SK-N-SH (cell line): ENCODE results near the gene EFCAB13. TPM values are rescaled to one million over a fixed set of nuclear protein-coding genes. Genes with fewer than 3 reads are reported as not detected.

ENCODE experiments used
- CTCF ChIA-PET: fragments of 300-600, 350-600 bp; formaldehyde crosslinking; extraction: SDS; loops from one replicate; lab custom pipeline; 2021; lab: Yijun Ruan, JAX
- POLR2A ChIA-PET: fragments of 350-600 bp; sonication (Branson Sonifier 250); formaldehyde crosslinking; extraction: SDS; loops from one replicate; lab custom pipeline; 2020; ENCODE audit warnings: antibody characterized with exemption, inconsistent platforms; lab: Yijun Ruan, JAX
- DNase-seq: peaks from one replicate; pipeline ENCODE4 v3.0.0; 2012
- H2AFZ ChIP-seq: fragments of 200-600 bp; sonication (generic); 2 replicates; pipeline ENCODE4 v1.8.1; 2016; ENCODE audit warnings: antibody characterized with exemption, mild to moderate bottlenecking, low read depth
- H3F3A ChIP-seq: fragments of 200-600 bp; sonication (generic); replicated peaks from 2 replicates; pipeline ENCODE3; 2016; ENCODE audit warnings: antibody characterized with exemption, mild to moderate bottlenecking; ENCODE audit not compliant: insufficient read depth
- H3K27ac ChIP-seq, 2 experiments: fragments of 200-500 bp in 1 of 2; fragments of 200-600 bp in 1 of 2; sonication (Bioruptor generic) in 1 of 2; sonication (generic), shearing (Covaris generic) in 1 of 2; 2 replicates each; pipeline versions ENCODE4 v1.5.1 to v1.6.1; 2014 to 2016; ENCODE audit warnings: low read depth in 2 of 2, inconsistent platforms in 1 of 2, low read length in 1 of 2, mild to moderate bottlenecking in 1 of 2, mixed read lengths in 1 of 2
- H3K27me3 ChIP-seq: fragments of 200-600 bp; sonication (generic), shearing (Covaris generic); 2 replicates; pipeline ENCODE4 v1.6.1; 2016; ENCODE audit warnings: mixed run types; ENCODE audit not compliant: insufficient read depth
- H3K36me3 ChIP-seq, 2 experiments: fragments of 200-500 bp in 1 of 2; fragments of 200-600 bp in 1 of 2; sonication (Bioruptor generic) in 1 of 2; sonication (generic) in 1 of 2; replicated peaks in 1 of 2; 2 replicates each; pipeline versions ENCODE3 to v1.5.1; 2014 to 2016; ENCODE audit warnings: low read length in 1 of 2, mild to moderate bottlenecking in 1 of 2; ENCODE audit not compliant: insufficient read depth in 2 of 2, control insufficient read depth in 1 of 2
- H3K4me1 ChIP-seq, 2 experiments: fragments of 200-500 bp in 1 of 2; fragments of 200-600 bp in 1 of 2; sonication (Bioruptor generic) in 1 of 2; sonication (generic), shearing (Covaris generic) in 1 of 2; 2 replicates each; pipeline versions ENCODE4 v1.5.1 to v1.6.1; 2014 to 2016; ENCODE audit warnings: low read depth in 1 of 2, low read length in 1 of 2, mixed run types in 1 of 2; ENCODE audit not compliant: insufficient read depth in 2 of 2, control insufficient read depth in 1 of 2
- H3K4me2 ChIP-seq: fragments of 200-600 bp; sonication (generic), shearing (Covaris generic); 2 replicates; pipeline ENCODE4 v1.6.1; 2017; ENCODE audit warnings: mixed run types
- H3K4me3 ChIP-seq, 2 experiments: fragments of 200-500 bp in 1 of 2; fragments of 200-600 bp in 1 of 2; sonication (Bioruptor generic) in 1 of 2; sonication (generic), shearing (Covaris generic) in 1 of 2; 2 replicates each; pipeline versions ENCODE4 v1.5.1 to v1.8.1; 2014 to 2016; ENCODE audit warnings: low read depth in 2 of 2, inconsistent platforms in 1 of 2, low read length in 1 of 2, mild to moderate bottlenecking in 1 of 2, mixed read lengths in 1 of 2, moderate library complexity in 1 of 2
- H3K79me2 ChIP-seq: fragments of 200-600 bp; sonication (generic); 2 replicates; pipeline ENCODE4 v1.8.1; 2017; ENCODE audit warnings: mild to moderate bottlenecking; ENCODE audit not compliant: insufficient read depth
- H3K9ac ChIP-seq: fragments of 200-600 bp; sonication (generic); 2 replicates; pipeline ENCODE4 v1.6.1; 2017; ENCODE audit warnings: mixed run types
- H3K9me2 ChIP-seq: fragments of 200-600 bp; sonication (generic); 2 replicates; pipeline ENCODE4 v1.6.1; 2017; ENCODE audit warnings: mixed run types
- H3K9me3 ChIP-seq: fragments of 200-600 bp; sonication (generic); 2 replicates; pipeline ENCODE4 v1.6.1; 2017; ENCODE audit warnings: mixed run types, mild to moderate bottlenecking, moderate library complexity
- H4K20me1 ChIP-seq: fragments of 200-600 bp; sonication (generic); 2 replicates; pipeline ENCODE4 v1.6.1; 2017; ENCODE audit warnings: mild to moderate bottlenecking, mixed run types; ENCODE audit not compliant: insufficient read depth
- CHD2 ChIP-seq: fragments of 150-350 bp; IDR thresholded peaks from 2 replicates; pipeline ENCODE4 v1.6.1; 2018; ENCODE audit warnings: low read length; ENCODE audit not compliant: partially characterized antibody
- CTCF ChIP-seq: fragments of 200-600 bp; sonication (generic); IDR thresholded peaks from 2 replicates; pipeline ENCODE4 v1.6.1; 2017; ENCODE audit warnings: antibody characterized with exemption, mild to moderate bottlenecking, moderate library complexity
- ELF1 ChIP-seq: IDR thresholded peaks from 2 replicates; pipeline ENCODE4 v1.4.0; 2012
- EP300 ChIP-seq, 2 experiments: IDR thresholded peaks; 2 replicates each; pipeline versions ENCODE4 v1.4.0 to v1.6.1; 2012; ENCODE audit warnings: borderline replicate concordance in 1 of 2, low read depth in 1 of 2, low read length in 1 of 2
- EZH2phosphoT487 ChIP-seq: fragments of 200-600 bp; sonication (generic); IDR thresholded peaks from 2 replicates; pipeline ENCODE4 v1.6.1; 2017; ENCODE audit warnings: low read depth, mixed run types, mild to moderate bottlenecking, antibody characterized with exemption, moderate library complexity, borderline replicate concordance
- FOSL2 ChIP-seq: IDR thresholded peaks from 2 replicates; pipeline ENCODE4 v1.4.0; 2012; ENCODE audit warnings: low read depth, mild to moderate bottlenecking, moderate library complexity, borderline replicate concordance
- FOXM1 ChIP-seq: IDR thresholded peaks from 2 replicates; pipeline ENCODE4 v1.4.0; 2012; ENCODE audit warnings: low read depth, mild to moderate bottlenecking
- GABPA ChIP-seq: IDR thresholded peaks from 2 replicates; pipeline ENCODE4 v1.4.0; 2012; ENCODE audit warnings: low read depth, mild to moderate bottlenecking
- MEF2A ChIP-seq: IDR thresholded peaks from 2 replicates; pipeline ENCODE4 v1.4.0; 2012; ENCODE audit warnings: low read depth, borderline replicate concordance
- MXI1 ChIP-seq: IDR thresholded peaks from 2 replicates; pipeline ENCODE4 v1.6.1; 2012; ENCODE audit warnings: mild to moderate bottlenecking, low read depth, low read length, improper control_type of control experiment
- NFIC ChIP-seq: IDR thresholded peaks from 2 replicates; pipeline ENCODE4 v1.4.0; 2012; ENCODE audit warnings: borderline replicate concordance
- NRF1 ChIP-seq: IDR thresholded peaks from 2 replicates; pipeline ENCODE4 v1.6.1; 2012; ENCODE audit warnings: low read depth, mild to moderate bottlenecking, low read length
- RAD21 ChIP-seq: IDR thresholded peaks from 2 replicates; pipeline ENCODE4 v1.6.1; 2012; ENCODE audit warnings: mild to moderate bottlenecking, low read length
- RCOR1 ChIP-seq: fragments of 150-350 bp; IDR thresholded peaks from 2 replicates; pipeline ENCODE4 v1.6.1; 2017; ENCODE audit warnings: antibody characterized with exemption, low read length
- RFX5 ChIP-seq: IDR thresholded peaks from 2 replicates; pipeline ENCODE4 v1.6.1; 2012; ENCODE audit warnings: mild to moderate bottlenecking, improper control_type of control experiment, low read length
- RXRA ChIP-seq: IDR thresholded peaks from 2 replicates; pipeline ENCODE4 v1.4.0; 2012; ENCODE audit warnings: low read depth, mild to moderate bottlenecking, borderline replicate concordance
- SIN3A ChIP-seq: IDR thresholded peaks from 2 replicates; pipeline ENCODE4 v1.6.1; 2012; ENCODE audit warnings: low read depth, mild to moderate bottlenecking, low read length, moderate library complexity, borderline replicate concordance
- SMC3 ChIP-seq: IDR thresholded peaks from 2 replicates; pipeline ENCODE4 v1.6.1; 2012; ENCODE audit warnings: low read depth, low read length, improper control_type of control experiment
- TAF1 ChIP-seq: IDR thresholded peaks from 2 replicates; pipeline ENCODE4 v1.6.1; 2012; ENCODE audit warnings: low read depth, mild to moderate bottlenecking, low read length, moderate library complexity, borderline replicate concordance
- TCF12 ChIP-seq: IDR thresholded peaks from 2 replicates; pipeline ENCODE4 v1.4.0; 2012
- TEAD4 ChIP-seq: IDR thresholded peaks from 2 replicates; pipeline ENCODE4 v1.4.0; 2012; ENCODE audit warnings: mild to moderate bottlenecking, borderline replicate concordance; ENCODE audit not compliant: insufficient read depth
- USF1 ChIP-seq: IDR thresholded peaks from 2 replicates; pipeline ENCODE4 v1.4.0; 2012; ENCODE audit warnings: low read depth, borderline replicate concordance
- WGBS: methylation state at CpG from one replicate; pipeline ENCODE4 v1.1.6; 2017; ENCODE audit warnings: low lambda C conversion rate; 5-methylcytosine and 5-hydroxymethylcytosine counted together
- polyA plus RNA-seq, 3 experiments: library from polyadenylated mRNA; depleted of rRNA; stranded (reverse); fragments of >200 nt; gene quantifications; 2 replicates each; pipeline ENCODE4 v1.2.3, GENCODE V29; 2012

Gene EFCAB13
- polyA plus RNA-seq, 1 of the 3 experiments (the other 2 are of a cell fraction): 0.16 TPM

- TF ChIP-seq MXI1 (no peak), NRF1 (no peak), MEF2A (no peak), FOXM1 (no peak), USF1 (no peak), GABPA (no peak), ELF1 (no peak), RXRA (no peak), TAF1 (no peak), TEAD4 (no peak)
These were observed 12.3 kb upstream of the EFCAB13 start for GRCh38 chr17:47311420-47311819.

GRCh38 chr17:47315451-47316266, 8.1 kb upstream of the EFCAB13 start:
- H4K20me1 ChIP-seq: no peaks in the 10 kb centered on the region
- peaks cover 7% of the 10 kb centered on the region for H3K9me3 ChIP-seq
- peaks cover 0 to 4% of the 10 kb centered on the region in 2 experiments for H3K36me3 ChIP-seq
- POLR2A ChIA-PET: interaction anchor here (0.6 to 0.9 kb wide), 3 partner anchors 20 to 126 kb away, joined by 3 read pairs; partner anchors contain the start of gene CDC27
- CTCF ChIA-PET: interaction anchor here (0.6 to 8.1 kb wide), 65 partner anchors 9 to 373 kb away, joined by 3 to 279 read pairs (median 4); partner anchors contain the start of genes CDC27, EFCAB13, ITGB3 and MYL4
- peak; percentile 80 for DNase-seq
- H2AFZ ChIP-seq: peak overlapping the region; percentile 45
- no peaks in the 10 kb centered on the region for H3K9me2 ChIP-seq
- H3F3A ChIP-seq: peaks cover 28% of the 10 kb centered on the region
- 13% methylated on average over 7 of the region's 7 CpGs for WGBS
- peaks cover 1 to 18% of the 10 kb centered on the region in 2 experiments; a peak in 3 of 4 replicates for H3K4me1 ChIP-seq
- TF ChIP-seq CTCF: peak; percentile 99
- 0 out of 2 replicates have a peak, but pooled peaks have one; percentile 20 for TF ChIP-seq SIN3A
- peak; percentile 67 for TF ChIP-seq CHD2
- peak; percentile 42; the same call in 1 of the 2 replicates for TF ChIP-seq FOSL2
- TF ChIP-seq RFX5: peak; percentile 76
- TF ChIP-seq TCF12: peak; percentile 34; the same call in 1 of the 2 replicates
- TF ChIP-seq EP300 (IDR thresholded peaks at IDR 0.05; ENCODE audit: borderline replicate concordance in 1 of 2, low read depth in 1 of 2, low read length in 1 of 2): no peak
- peak; percentile 100 for TF ChIP-seq RAD21
- TF ChIP-seq NFIC: no peak
- TF ChIP-seq NRF1: no peak
- no peak for TF ChIP-seq EZH2phosphoT487
- peak; percentile 99 for TF ChIP-seq SMC3
- no peak for TF ChIP-seq USF1
- TF ChIP-seq RCOR1: peak; percentile 73
- TF ChIP-seq TEAD4: no peak
- no peak for TF ChIP-seq FOXM1
- H3K79me2 ChIP-seq: no peaks in the 10 kb centered on the region
- peak overlapping the region; percentile 38; the same call in 1 of the 2 replicates for H3K9ac ChIP-seq
- no peaks in the 10 kb centered on the region for H3K27me3 ChIP-seq
- peak overlapping the region; percentile 50 for H3K4me2 ChIP-seq
- peak overlapping the region in 1 of 2 experiments; percentile 67; a peak in 2 of 4 replicates for H3K27ac ChIP-seq
- H3K4me3 ChIP-seq: no peak overlapping the region

More at GRCh38 chr17:47311420-47311819, 12.3 kb upstream of the EFCAB13 start:
- no peak overlapping the region for H3K4me3 ChIP-seq
- H3K4me2 ChIP-seq: no peak overlapping the region
- no peaks in the 10 kb centered on the region for H3K9me3 ChIP-seq
- no peak overlapping the region for H2AFZ ChIP-seq
- no peaks in the 10 kb centered on the region for H4K20me1 ChIP-seq
- H3K79me2 ChIP-seq: no peaks in the 10 kb centered on the region
- POLR2A ChIA-PET: no interaction called here
- CTCF ChIA-PET: interaction anchor here (1.1 to 8.1 kb wide), 4 partner anchors 47 to 80 kb away, joined by 3 to 279 read pairs (median 44); partner anchors contain the start of gene ITGB3
- no peak overlapping the region for H3K9ac ChIP-seq
- H3K9me2 ChIP-seq: no peaks in the 10 kb centered on the region
- H3K27ac ChIP-seq: no peak overlapping the region
- peaks cover 0 to 4% of the 10 kb centered on the region in 2 experiments for H3K36me3 ChIP-seq
- H3K4me1 ChIP-seq: peaks cover 5 to 12% of the 10 kb centered on the region in 2 experiments; a peak in 3 of 4 replicates
- peaks cover 25% of the 10 kb centered on the region for H3F3A ChIP-seq
- no peak for DNase-seq
- H3K27me3 ChIP-seq: no peaks in the 10 kb centered on the region
